ENCODE results near the gene TEX261. TPM values are rescaled to one million over a fixed set of nuclear protein-coding genes. Genes with fewer than 3 reads are reported as not detected.
A peak's percentile ranks its signal among the peaks of the same experiment; 100 is the strongest.

The TEX261 gene
- total RNA-seq, 2 donors from 2014 or later = 76.0 to 83.5 TPM

DNA sequence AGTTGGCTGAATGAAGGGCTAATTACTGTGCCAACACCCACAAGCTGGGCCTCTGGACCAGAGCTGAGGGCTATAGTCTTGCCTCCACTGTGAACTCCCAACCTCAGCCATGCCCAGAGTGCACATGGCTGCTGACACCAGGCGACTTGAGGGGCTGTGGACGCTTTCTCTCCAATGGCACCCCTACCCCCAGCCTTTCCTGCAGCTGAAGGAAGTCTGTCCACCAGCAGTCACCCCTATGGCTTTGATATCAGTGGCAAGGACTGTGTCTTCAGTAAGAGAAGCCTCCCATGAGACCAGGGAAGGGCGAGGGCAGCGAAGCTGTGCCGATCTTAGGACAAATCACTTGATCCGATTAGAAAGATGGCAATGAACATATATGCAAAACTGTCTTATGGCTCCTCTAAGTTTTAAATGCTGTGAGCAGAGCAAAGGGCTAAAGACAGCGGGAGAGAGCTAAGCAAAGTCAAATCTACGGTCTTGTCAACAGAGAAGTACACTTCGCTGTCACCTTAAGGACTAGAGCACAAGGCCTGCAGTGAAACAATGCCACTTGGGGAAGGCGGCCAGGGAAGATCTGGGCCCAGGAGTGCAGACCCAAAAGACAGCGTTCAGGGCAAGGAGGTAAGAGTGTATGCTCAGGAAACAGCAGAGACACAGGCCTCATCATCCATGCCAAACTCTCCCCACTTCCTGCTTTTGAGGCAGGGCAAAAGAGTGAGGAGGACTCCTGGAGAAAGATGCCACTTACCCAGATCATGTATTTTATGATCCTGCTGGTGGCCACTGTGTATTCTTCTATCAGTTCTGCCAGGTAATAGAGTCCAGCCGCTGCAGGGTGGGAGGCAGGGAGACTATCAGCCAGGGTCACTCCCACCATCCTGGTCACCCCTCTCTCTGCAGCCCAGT lies 1.5 kb downstream of the TEX261 start:
- ATAC-seq (no peak), DNase-seq (ENCODE audit: low spot score) (no peak)
- H3K27ac Mint-ChIP-seq = peak overlapping the region; percentile 90 to 94
- no peaks in the 10 kb centered on the region for H3K27me3 Mint-ChIP-seq
- H3K9me3 Mint-ChIP-seq = no peaks in the 10 kb centered on the region
- peak overlapping the region; percentile 100 for H3K4me3 Mint-ChIP-seq
- H3K36me3 Mint-ChIP-seq = peaks cover 5% of the 10 kb centered on the region
- H3K4me1 Mint-ChIP-seq (ENCODE audit: low read depth in 2 of 2) = peaks cover 29 to 31% of the 10 kb centered on the region in 2 donors

DNA sequence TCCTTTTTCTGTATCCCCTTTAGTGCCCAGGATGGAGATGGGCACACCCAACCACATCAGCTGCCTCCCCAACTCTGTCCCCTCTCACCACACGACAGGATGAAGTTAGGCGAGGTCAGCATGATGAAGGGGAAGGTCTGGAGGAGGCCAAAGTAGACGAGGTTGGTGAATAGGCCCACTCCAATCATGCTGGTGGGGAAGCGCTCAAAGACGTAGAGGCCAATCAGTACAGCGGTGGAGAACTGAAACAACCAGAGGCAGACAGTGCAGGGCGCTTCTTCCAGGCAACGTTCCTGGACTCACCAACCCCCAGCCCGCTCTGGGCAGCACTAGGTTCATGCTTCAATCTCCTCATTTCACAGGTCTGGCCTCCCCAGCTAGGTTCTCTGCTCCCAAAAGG lies 2.9 kb downstream of the TEX261 start:
- ATAC-seq (no peak), DNase-seq (ENCODE audit: low spot score) (no peak)
- no peak overlapping the region for H3K4me3 Mint-ChIP-seq
- H3K27me3 Mint-ChIP-seq = no peaks in the 10 kb centered on the region
- H3K4me1 Mint-ChIP-seq (ENCODE audit: low read depth in 2 of 2) = peaks cover 29 to 31% of the 10 kb centered on the region in 2 donors
- H3K36me3 Mint-ChIP-seq = peaks cover 5% of the 10 kb centered on the region
- no peak overlapping the region for H3K27ac Mint-ChIP-seq
- no peaks in the 10 kb centered on the region for H3K9me3 Mint-ChIP-seq

DNA sequence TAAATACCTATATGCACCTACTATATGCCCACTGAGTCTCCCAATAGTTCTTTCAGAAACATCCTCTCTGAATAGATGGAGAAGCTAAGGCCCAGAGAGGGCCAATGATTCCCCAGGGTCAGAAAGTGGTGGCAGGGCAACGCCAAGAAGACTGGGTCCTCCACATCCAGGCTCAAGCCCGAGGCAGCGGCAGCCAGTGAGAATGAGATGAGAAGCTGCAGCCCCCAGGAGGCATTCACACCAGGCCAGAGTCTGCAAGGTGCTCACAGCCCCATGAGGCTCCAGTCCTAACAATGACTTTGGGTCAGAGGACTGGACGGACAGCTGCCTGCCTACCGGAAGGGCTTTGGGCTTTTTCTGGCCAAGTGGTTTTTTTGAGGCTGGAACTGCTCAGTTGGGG lies 3.5 kb downstream of the TEX261 start:
- Mint-ChIP-seq H3K4me3 (no peak overlapping the region), H3K27me3 (no peaks in the 10 kb centered on the region), H3K27ac (no peak overlapping the region), H3K9me3 (no peaks in the 10 kb centered on the region), H3K36me3 (peaks cover 10% of the 10 kb centered on the region), H3K4me1 (ENCODE audit: low read depth in 2 of 2) (peaks cover 32 to 33% of the 10 kb centered on the region in 2 donors)
- no peak for ATAC-seq
- DNase-seq (ENCODE audit: low spot score) = no peak

DNA sequence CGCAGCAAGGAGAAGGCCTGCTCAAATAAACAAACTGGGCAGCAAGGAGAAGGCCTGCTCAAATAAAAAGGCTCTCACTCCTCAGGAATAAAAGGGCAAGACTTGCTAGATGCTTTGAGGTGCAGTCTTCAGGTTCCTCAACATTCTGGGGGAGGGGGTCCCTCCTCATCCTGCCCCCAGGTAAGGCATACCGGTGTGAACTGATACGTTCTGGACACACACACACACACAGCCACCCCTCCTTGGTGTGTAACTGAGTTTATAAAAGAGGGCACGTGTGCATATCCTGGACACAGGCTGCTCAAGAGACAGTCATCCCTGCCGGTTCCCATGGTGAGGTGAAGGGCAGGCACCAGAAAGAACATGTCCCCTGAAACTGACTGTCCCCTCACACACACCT lies 4.5 kb downstream of the TEX261 start:
- DNase-seq (ENCODE audit: low spot score) = no peak
- no peaks in the 10 kb centered on the region for H3K27me3 Mint-ChIP-seq
- no peak overlapping the region for H3K27ac Mint-ChIP-seq
- H3K4me3 Mint-ChIP-seq = no peak overlapping the region
- no peaks in the 10 kb centered on the region for H3K9me3 Mint-ChIP-seq
- peaks cover 13% of the 10 kb centered on the region for H3K36me3 Mint-ChIP-seq
- H3K4me1 Mint-ChIP-seq (ENCODE audit: low read depth in 2 of 2) = peaks cover 29 to 34% of the 10 kb centered on the region in 2 donors
- ATAC-seq = no peak

DNA sequence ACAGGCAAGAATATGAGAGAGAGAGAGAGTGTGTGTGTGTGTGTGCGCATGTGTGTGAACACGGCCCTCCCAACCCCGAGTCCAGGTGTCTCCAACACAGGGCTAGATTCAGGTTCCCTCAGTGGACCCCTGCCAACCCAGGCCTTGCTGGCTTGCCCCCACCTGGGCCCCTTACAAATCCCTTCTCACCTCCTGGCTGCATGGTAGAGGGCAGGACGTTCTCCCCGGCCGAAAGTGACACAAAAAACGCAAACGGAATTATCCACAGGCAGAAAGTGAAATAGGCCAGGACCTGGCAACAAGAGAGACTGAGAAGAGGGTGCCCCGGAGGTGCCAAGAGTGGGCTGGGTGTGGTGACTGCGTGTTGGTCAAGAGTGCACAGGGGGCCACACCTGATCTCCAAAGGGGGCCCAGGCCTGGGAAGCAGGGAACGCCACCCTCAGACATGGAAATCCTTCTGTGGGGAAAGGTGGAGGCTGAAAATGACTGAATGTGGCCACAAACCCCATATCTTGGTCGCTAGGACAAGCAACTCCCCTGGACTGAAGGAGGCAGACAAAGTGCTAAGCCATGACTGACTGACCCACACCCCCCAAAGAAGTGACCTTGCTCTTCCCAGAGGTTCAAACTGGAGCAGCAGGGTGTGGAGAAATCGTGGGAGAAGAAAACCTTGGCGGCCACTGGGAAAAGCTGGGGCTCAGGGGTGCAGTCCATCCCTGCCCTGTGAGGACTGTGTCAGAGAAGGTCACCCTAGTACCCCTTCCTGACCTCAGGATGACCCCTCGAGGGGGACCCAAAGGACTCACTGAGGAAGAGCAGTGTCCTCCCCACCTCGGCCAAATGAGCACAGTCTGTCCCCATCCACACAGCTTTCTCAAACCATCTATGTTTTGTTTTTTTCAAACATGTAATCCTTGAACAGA lies 5.7 kb downstream of the TEX261 start:
- H3K36me3 Mint-ChIP-seq = peaks cover 11% of the 10 kb centered on the region
- no peaks in the 10 kb centered on the region for H3K9me3 Mint-ChIP-seq
- no peak for ATAC-seq
- no peak for DNase-seq (ENCODE audit: low spot score)
- peaks cover 31 to 32% of the 10 kb centered on the region in 2 donors for H3K4me1 Mint-ChIP-seq (ENCODE audit: low read depth in 2 of 2)
- H3K4me3 Mint-ChIP-seq = no peak overlapping the region
- no peaks in the 10 kb centered on the region for H3K27me3 Mint-ChIP-seq
- H3K27ac Mint-ChIP-seq = no peak overlapping the region

DNA sequence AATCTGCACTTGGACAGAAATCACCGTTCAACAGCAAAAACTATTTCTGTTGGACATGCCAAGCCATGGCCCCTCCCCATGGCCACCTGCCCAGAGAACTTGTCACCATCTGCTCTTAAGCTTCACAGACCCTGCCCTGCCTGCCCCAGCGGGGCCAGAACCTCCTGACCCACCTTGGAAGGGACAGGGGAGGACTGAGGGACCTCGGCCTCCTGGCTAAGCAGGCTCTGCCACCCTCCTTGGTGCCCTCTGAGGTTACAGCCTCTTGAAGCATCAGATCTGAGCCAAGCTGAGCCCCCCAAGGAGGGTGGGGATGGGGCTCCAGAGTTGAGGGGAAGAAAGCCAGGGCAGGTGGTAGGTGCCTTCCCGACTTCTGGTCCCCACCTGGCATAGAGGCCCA lies 6.5 kb downstream of the TEX261 start:
- Mint-ChIP-seq H3K4me3 (no peak overlapping the region), H3K27ac (no peak overlapping the region), H3K27me3 (no peaks in the 10 kb centered on the region), H3K4me1 (ENCODE audit: low read depth in 2 of 2) (peaks cover 22 to 24% of the 10 kb centered on the region in 2 donors), H3K36me3 (peaks cover 8% of the 10 kb centered on the region), H3K9me3 (no peaks in the 10 kb centered on the region)
- DNase-seq (ENCODE audit: low spot score) (no peak), ATAC-seq (no peak)

DNA sequence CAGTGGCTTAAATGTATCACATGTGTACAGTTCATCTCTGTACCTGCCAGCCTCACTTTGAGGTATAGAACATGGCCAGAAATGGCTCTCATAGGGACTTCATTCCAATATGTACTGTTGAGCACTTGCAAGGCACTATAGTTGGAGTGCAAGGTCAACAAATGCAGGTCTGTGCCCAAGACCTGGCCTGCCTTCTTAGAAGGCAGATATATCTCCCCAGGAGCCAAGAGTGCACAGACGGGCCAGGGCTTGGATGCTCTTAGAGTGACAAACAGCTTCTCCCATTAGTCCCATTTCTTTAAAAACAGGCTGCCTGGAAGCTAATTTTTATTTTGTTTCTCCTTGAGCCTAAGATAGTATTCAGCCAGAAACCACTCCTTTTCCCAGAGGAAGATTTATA lies 7.3 kb downstream of the TEX261 start:
- no peaks in the 10 kb centered on the region for H3K27me3 Mint-ChIP-seq
- H3K27ac Mint-ChIP-seq = no peak overlapping the region
- H3K4me1 Mint-ChIP-seq (ENCODE audit: low read depth in 2 of 2) = peaks cover 17 to 19% of the 10 kb centered on the region in 2 donors
- ATAC-seq (no peak), DNase-seq (ENCODE audit: low spot score) (no peak)
- H3K4me3 Mint-ChIP-seq = no peak overlapping the region
- peaks cover 8% of the 10 kb centered on the region for H3K36me3 Mint-ChIP-seq
- H3K9me3 Mint-ChIP-seq = no peaks in the 10 kb centered on the region

DNA sequence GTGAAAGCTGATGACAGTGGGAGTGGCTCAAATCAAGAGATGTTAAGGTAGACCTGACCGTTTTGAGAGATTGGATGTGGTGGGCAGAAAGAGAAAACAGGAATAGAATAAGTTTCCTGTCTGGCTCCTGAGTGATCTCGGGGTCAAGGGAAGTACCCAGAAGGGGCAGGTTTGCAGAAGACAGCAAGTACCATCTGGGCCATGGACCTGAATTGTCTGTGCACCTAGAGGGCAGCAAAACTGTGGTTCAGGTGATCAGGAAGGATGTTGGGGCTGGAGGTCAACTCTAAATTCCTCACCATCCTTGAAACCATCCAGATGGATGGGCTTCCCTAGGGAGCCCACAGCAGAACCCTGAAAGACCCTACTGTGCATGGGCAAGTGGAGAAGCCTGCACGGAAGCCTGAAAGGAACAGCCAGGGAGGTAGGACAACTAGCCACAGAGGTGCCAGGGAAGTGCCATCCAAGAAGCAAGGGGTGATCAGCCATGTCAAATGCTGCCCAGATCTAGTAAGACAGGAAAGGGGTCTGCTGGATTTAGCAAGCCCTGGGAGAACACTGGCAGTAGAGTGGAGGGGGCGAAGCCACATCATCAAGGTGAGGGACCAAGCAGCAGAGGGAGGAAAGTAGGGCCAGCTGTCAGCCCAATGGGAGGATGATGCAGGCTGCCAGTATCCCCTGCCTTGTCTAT lies 8.0 kb downstream of the TEX261 start:
- Mint-ChIP-seq H3K4me3 (no peak overlapping the region), H3K9me3 (no peaks in the 10 kb centered on the region), H3K36me3 (peaks cover 8% of the 10 kb centered on the region), H3K27ac (peak overlapping the region; percentile 16 to 36), H3K4me1 (ENCODE audit: low read depth in 2 of 2) (peaks cover 15 to 18% of the 10 kb centered on the region in 2 donors), H3K27me3 (no peaks in the 10 kb centered on the region)
- DNase-seq (ENCODE audit: low spot score) = no peak
- ATAC-seq = no peak

DNA sequence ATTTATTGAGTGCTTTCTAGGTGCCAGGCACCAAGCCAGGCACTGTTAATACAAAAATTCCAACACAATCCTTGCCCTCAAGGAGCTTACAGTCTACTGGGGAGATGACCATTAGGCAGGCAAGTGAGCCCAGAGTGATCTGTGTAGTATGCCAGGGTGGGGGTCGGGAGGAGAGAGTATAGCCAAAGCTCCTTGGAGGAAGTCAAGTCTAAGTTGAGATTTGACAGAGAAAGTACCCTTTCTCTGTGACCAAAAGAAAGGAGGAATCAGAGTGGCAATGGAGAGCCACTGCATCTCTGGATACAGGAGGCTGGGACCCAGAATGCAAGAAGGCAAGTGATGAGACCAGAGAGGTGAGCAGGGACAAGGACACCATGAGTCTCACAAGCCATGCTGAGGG lies 8.7 kb downstream of the TEX261 start:
- H3K36me3 Mint-ChIP-seq = peaks cover 8% of the 10 kb centered on the region
- H3K27ac Mint-ChIP-seq = peak overlapping the region in 1 of 2 donors; percentile 36
- H3K27me3 Mint-ChIP-seq = no peaks in the 10 kb centered on the region
- DNase-seq (ENCODE audit: low spot score) (no peak), ATAC-seq (no peak)
- no peak overlapping the region for H3K4me3 Mint-ChIP-seq
- peaks cover 13% of the 10 kb centered on the region in 2 donors for H3K4me1 Mint-ChIP-seq (ENCODE audit: low read depth in 2 of 2)
- no peaks in the 10 kb centered on the region for H3K9me3 Mint-ChIP-seq

DNA sequence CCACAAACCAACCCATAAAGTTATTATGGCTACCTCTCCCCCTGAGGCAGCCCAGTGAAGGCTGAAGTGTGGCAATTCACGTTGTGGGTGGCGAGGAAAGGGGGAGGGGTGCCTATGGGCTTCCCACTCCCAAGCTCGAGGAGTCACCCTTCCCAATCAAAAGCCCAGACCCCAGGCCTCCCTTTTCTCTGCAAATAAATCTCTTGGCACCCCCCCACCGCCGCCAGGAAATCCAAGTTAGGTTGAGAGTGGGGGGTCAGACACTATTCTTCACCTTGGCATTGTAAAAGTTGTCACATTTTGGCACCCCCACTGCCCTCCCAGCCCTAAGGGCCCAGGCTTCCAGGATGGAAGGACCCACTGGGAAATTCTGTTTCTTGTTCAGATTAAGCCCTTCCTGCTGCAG lies 9.4 kb downstream of the TEX261 start:
- H3K4me1 Mint-ChIP-seq (ENCODE audit: low read depth in 2 of 2) = peaks cover 11 to 13% of the 10 kb centered on the region in 2 donors
- DNase-seq (ENCODE audit: low spot score) = no peak
- peaks cover 8% of the 10 kb centered on the region for H3K36me3 Mint-ChIP-seq
- H3K27ac Mint-ChIP-seq = no peak overlapping the region
- no peak overlapping the region for H3K4me3 Mint-ChIP-seq
- ATAC-seq = no peak
- H3K9me3 Mint-ChIP-seq = no peaks in the 10 kb centered on the region
- no peaks in the 10 kb centered on the region for H3K27me3 Mint-ChIP-seq

DNA sequence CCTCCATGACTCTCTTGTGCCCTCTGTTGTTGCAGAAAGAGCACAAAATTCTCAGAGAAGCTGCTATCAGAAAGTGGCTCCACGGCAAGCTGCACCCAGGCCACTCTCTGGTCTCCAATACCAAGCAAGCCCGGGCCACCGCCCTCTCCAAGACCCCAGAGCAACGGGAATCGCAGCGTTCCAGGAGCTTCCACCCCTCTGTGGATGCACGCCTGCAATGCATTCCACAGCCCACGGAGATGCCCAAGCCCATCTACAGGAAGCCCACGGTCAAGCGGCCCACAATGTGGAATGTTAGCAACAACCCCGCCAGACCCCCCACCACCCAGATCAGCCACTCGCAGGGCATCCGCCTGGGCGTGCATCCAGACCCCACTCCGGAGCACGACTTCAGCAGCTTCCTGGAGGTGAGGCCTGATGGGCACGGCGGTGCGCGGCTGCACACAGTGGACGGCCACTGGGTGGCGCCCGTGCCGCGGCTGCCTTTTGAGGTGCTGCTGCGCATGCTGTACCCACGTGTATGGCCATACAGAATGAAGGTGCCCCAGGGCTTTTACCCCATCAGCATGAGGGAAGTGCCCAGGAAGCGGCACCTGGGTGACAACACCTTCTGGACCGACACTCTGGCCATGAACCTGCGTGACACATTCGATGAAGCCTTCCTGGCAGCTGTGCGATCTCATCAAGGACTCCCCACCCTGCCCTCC lies 9.9 kb downstream of the TEX261 start:
- no peaks in the 10 kb centered on the region for H3K9me3 Mint-ChIP-seq
- H3K27ac Mint-ChIP-seq = peak overlapping the region in 1 of 2 donors; percentile 44
- peaks cover 8% of the 10 kb centered on the region for H3K36me3 Mint-ChIP-seq

DNA sequence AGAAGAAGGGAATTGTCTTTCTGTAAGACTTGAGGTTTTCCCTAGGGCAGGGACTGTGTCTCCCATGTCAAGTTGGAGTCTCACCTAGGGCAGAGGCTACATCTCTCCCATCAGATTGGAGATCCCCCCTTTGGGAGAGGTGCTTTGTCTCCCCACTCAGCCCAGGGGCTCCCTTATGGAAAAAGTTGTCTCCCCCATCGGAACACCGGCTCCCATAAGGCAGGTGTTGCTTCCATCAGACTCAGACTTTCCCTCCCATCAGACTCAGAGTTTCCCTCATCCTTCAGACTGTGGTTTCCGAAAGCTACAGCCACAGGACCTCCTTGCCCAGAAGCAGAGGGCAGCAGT lies 10.5 kb downstream of the TEX261 start:
- Mint-ChIP-seq H3K36me3 (peaks cover 8% of the 10 kb centered on the region), H3K27ac (peak overlapping the region in 1 of 2 donors; percentile 44)
- no peak for ATAC-seq

More for the DNA sequence above, 9.9 kb downstream of the TEX261 start:
- H3K27me3 Mint-ChIP-seq = no peaks in the 10 kb centered on the region
- peak; percentile 92 for ATAC-seq
- DNase-seq (ENCODE audit: low spot score) = peak; percentile 83
- peaks cover 11 to 13% of the 10 kb centered on the region in 2 donors for H3K4me1 Mint-ChIP-seq (ENCODE audit: low read depth in 2 of 2)
- no peak overlapping the region for H3K4me3 Mint-ChIP-seq

More for the DNA sequence above, 10.5 kb downstream of the TEX261 start:
- DNase-seq (ENCODE audit: low spot score) = no peak
- peaks cover 11 to 13% of the 10 kb centered on the region in 2 donors for H3K4me1 Mint-ChIP-seq (ENCODE audit: low read depth in 2 of 2)
- H3K4me3 Mint-ChIP-seq = no peak overlapping the region
- H3K9me3 Mint-ChIP-seq = no peaks in the 10 kb centered on the region
- no peaks in the 10 kb centered on the region for H3K27me3 Mint-ChIP-seq

Data from natural killer cell treated with Interleukin-12 subunit alpha and Interleukin-12 subunit beta and Interleukin-15 and Interleukin-18, amount 100 ng/mL, for 72 hours (primary cell).